ENCODE results near the gene RGS10.

Gene RGS10

DNA sequence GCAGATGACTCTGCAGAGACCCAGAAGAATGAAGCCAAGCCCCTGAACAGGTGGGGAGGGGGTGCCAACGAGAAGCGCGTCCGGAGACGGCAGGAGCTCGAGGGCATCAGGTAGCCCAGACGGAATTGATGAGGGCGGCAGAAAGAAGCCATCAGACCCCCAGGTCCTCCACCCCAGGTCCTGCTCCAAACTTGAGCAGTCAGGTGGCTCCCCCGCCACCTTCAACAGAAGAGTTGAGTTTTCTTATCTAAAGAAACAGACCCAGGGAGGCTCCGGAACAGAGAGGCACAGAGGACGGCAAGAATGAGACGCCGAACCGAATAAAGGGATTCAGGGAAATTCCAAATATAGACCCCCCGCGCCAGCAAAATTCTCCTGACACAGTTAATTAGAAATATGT is 22.2 kb downstream of the RGS10 start:
- no peak overlapping the region for H3K4me3 ChIP-seq (ENCODE audit: low read depth, low read length)

DNA sequence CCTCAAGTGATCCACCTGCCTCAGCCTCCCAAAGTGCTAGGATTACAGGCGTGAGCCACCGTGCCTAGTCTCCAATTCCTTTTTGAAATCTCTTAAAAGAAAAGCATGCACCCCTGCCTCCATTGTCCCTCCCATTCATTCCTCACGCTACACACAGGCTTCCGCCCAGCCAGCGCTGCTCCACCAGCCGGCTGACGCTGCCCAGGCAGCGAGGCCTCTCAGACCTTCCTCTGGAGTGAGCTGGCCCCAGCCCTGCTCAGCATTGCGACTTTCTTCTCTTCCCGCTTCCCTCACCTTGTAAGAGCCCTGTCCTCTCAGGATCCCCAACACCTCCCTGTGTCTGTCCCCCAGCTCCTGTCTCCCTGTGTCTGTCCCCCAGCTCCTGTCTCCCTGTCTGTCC is 23.6 kb downstream of the RGS10 start:
- H3K4me3 ChIP-seq (ENCODE audit: low read depth, low read length): no peak overlapping the region

DNA sequence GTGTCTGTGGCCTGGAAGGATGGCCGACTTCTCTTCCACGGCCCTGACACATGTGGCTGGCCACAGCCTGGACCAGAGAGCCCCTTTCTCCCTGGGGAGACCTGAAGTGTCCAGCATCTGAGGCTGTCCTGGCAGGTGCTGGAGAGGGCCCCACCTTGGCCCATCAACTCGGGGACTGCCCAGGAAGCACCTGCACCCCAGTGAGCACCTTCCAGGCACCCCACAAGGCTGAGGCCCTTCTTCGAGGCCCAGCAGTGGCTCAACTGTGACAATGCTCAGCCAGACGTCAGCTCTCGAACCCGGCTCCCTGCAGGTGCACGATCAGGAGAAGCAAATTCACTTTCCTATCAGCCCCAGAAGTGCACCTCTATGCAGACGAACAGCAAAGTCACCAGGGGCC is 24.3 kb downstream of the RGS10 start:
- H3K4me3 ChIP-seq (ENCODE audit: low read depth, low read length): no peak overlapping the region

DNA sequence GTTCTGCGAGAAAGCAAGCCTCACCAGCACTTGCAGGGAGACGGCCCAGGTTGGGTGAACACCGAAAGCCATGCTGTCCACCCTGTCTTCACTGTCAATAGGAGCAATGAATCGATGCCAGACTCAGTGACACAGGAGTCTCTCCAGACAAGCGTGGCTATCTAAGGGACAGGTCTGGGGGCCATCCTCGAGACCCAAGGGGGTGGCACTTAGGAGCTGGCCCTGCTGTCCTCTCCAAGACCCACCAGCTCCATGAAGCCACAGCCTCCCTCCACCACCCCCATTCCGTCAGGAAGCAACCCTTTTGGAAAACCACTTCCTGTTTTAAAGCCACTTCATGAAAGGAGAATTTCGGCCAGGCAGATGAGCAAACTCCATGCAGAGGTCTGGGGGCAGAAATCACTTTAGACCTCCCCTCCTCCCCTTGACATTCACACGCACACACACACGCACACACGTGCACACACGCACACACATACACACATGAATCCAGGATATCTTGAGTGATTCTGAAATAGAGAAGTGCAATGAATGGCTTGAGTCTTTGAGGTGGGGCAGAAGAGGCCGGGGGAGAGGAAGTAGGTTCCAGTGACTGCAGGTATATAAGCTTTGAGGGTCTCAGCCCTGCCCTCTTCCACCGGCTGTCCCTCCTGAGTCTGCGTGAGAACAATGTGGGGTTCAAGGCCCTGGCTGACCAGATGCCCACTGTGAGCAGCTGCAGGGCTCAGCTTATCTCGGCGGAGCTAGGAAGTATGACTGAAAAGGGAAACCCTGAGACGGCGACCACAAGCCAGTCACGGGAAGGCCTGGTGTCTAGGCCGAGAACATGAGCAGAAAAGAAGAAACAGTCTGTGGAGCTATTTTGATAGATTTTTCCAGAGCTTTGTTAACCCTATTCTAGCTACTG is 25.0 kb downstream of the RGS10 start:
- H3K4me3 ChIP-seq (ENCODE audit: low read depth, low read length): no peak overlapping the region

DNA sequence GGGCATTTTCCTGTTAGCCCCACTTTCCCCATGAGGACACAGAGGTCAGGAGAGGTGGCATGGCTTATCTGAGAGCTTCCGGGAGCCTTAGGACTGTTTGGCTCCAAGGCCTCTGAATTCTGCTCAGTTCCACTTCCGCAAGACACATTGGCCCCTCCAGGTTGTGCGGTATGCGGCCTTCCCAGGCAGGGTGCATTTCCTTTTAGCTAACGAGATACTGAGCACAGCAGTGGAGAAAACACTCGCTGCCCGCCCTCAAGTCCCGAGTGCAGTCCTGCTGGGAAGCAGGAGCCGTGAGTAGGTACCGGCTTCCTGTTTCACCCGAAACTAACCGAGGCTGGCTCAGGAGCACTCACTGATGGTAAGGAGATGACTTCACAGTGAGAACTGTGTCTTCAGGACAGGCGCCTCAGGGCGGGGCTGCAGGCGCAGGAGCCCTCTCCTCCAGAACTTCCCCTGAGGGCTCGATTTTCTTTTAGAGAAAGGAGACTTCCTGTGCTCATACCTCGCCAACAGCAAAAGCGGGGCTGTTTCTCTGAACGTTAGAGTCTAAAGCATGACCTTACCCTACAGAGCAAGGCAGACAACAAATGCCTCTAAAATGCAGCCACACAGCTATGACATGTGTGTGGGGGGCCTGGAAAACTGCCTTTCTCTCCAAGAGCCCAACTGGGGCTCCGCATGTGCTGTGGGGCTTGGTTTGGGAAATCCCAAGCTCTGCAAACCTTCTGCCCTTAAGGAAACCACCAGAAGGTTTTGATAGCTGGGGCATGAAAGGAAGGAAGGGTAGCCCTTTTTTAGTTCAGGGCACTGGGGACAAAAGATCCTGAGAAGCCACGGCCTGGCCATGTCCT is 25.9 kb downstream of the RGS10 start:
- H3K4me3 ChIP-seq (ENCODE audit: low read depth, low read length): no peak overlapping the region

DNA sequence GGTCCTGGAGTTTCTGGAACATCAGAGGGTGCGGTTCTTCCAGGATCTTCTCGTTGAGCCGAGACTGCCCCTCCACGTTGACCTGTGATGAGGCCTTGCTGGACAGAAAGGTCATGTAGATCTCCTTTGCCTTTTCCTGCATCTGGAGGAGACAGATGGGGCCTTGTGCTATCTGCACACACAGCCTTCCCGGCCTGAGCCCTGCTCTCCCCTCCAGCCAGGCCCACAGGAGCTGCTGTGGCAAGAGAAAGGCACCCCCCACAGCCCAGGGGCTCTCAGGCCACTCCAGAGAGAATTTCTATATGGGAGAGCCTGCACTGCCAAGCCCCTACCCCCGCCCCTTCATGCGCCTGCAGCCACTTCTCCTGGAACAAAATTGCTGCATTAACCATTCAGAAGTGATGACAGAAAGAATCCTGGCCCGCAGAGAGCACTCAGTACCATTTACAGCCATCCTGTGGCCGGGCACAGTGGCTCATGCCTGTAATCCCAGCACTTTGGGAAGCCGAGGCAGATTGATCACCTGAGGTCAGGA is 26.9 kb downstream of the RGS10 start:
- no peak overlapping the region for H3K4me3 ChIP-seq (ENCODE audit: low read depth, low read length)

DNA sequence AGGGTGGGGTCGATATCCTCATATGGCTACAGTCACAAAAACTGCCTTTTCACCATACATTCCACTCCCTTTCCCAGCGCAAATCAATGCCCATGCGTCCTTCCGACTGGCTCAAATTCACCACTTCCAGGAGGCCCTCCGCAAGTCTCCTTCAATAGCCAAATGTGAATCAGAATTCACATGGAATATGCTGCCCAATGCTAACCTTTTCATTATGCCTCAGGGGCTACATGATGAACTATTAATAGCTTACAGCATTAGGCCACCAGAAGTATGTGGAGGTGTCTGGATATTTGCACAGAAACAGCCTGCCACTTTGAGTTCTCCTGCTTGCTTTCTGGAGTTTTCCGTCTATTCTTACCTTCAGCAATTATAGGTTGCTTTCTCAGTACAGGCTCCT is 27.7 kb downstream of the RGS10 start:
- no peak overlapping the region for H3K4me3 ChIP-seq (ENCODE audit: low read depth, low read length)

DNA sequence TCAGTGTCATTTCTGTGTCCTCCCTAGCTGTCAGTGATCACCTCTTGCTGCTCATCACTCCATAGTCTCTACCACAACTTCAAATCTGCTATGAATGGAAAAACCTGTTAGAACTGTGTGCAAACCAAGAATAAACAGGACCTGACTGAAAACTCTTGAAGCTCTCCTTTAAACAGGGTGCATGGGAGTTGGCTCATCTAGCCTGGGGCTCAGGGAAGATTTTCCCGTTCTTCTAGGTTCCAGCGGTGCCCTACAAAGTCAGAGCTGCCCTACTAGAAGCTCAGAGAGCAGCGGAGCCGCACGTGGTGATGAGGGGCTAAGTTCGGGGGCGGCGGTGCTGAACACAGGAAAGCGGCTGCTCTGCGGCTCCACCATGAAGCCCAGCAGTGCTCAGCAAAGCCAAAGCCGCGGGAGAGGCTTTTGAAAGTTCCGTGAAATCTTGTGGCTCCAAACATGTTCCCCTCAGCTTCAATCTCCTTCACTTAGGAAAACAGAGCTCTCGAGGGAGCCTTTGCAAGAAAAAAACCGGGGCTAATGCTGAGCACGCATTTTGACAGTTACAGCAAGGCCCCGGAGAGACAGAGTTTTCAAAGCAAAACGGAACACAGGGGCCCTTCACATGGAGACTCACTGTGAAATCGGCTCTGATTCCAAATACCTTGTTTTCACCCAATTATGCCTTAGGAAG is 30.5 kb downstream of the RGS10 start:
- no peak overlapping the region for H3K4me3 ChIP-seq (ENCODE audit: low read depth, low read length)

DNA sequence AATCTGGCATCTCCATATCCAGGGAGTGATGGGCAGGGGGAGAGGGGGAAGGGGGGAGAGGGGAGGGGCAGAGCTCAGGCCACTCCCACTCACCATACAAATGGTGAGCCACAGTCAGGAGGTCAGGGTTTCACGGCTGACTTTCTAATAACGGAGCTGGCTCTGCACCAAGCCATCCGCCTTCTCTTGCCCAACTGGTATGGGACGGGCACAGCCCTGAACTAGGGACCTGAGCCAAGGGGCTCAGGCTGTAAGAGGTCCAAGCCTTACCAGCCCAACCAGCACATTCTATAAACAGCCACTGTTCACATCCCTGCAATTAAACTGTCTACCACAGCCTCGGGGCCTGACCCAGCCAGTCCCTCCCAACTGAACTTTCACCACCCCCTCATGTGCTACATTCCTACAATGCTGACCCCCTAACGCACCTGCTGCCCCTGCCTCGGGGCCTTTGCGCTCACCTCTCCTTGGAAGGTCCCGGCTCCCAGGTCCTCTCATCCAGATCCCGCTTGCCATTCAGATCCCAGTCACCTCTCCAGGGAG is 32.5 kb downstream of the RGS10 start:
- no peak overlapping the region for H3K4me3 ChIP-seq (ENCODE audit: low read depth, low read length)

DNA sequence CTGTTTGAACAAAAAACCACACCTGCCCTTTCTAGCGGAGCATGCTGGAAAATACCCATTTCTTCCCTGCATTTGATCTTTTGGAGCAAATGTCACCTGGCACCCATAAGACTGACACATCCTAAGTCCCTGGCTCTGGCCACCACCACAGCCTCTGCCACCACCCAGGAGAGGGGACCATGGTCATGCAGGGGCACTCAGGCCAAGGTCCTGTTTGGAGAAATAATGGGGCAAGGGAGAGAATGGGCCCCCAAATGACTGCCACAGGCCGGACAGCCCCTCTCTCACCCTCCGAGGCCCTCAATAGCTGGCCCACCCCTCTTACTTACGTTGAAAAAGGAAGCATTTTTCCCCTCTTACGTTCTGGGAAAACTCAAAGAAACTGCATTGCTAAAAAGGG is 35.4 kb downstream of the RGS10 start:
- H3K4me3 ChIP-seq (ENCODE audit: low read depth, low read length): no peak overlapping the region

DNA sequence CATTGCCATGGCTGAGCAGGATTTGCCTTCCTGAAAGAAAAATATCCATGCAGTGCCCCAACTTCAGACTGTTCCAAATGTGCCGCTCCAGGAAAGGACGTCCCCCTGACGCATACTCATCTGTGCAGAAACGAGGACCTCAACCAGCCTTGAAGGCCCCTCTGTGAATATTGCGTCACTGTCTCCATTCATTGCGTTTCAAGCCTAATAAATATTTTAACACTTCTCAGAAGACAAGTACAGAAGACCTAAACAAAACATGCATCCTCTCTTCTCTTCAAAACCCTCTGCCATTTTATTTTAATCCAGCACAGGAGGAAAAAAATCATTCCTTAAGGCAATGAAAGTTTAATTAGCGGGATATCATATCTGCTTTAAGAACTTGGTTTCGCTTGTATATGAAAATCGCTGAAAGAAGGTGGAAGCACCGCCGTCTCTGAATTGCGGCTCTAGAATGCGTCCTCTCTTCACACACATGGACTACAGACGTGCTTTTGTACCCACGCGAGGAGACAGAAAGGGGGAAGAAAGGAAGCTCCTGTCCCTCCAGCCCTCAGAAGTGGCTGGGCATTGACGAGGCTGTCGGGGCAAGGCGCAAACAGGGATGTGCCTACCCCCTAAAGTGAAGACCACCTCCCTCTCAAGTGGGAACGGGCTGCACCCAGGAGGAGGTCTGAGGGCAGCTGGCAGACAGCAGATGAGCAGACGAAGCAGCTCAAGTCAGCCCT is 36.8 kb downstream of the RGS10 start:
- no peak overlapping the region for H3K4me3 ChIP-seq (ENCODE audit: low read depth, low read length)

DNA sequence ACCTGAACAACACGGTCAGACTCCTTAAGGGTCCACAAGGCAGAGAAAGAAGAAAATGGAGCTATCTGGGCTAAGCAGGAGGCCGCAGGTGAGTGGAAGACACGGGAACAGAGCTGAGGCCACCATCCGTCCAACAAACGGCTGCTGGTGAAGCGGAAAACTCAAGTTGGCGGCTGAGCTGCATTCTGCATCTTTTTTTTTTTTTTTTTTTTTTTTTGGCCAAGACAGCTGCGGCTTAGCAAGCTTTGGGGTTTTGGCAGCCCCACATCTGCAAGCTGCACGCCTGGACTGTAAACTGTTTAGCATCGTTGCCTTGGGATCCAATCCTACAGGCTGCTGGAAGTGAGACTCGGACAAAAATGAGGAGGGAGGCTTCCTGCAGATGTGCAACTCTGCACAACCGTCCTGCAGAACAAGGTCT is 37.4 kb downstream of the RGS10 start:
- H3K4me3 ChIP-seq (ENCODE audit: low read depth, low read length): no peak overlapping the region

DNA sequence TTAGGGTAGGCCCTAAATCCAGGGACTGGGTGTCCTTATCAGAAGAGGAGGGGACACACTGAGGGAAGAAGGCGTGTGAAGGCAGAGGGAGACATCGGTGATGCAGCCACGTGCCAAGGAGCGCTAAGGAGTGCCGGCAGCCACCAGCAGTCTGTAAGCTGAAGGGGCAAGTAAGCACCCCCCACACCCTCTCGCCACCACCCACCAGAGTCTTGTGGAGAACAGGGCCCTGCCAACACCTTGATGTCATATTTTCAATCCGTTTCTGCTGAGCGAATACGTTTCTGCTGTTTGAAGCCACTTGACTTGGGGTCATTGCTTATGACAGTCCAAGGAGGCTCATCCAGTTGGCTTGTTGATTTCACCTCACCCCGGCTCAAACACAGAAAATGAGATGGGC is 37.9 kb downstream of the RGS10 start:
- no peak overlapping the region for H3K4me3 ChIP-seq (ENCODE audit: low read depth, low read length)

DNA sequence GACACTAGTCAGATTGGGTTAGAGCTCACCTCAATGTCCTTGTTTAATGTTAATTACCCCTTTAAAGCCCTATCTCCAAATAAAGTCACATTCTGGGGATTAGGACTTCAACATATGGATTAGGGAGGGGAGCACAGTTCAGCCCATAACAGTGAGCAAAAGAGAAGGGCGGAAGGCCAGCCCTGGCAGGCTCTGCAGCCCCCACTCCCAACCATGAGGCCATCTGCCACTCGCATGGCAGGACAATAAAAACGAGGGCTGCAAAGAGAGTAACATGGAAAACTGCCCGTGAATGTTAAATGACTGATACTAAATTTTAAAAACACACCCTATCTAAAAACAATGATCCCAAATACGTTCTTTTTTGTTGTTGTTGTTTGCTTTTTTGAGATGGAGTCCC is 38.7 kb downstream of the RGS10 start:
- H3K4me3 ChIP-seq (ENCODE audit: low read depth, low read length): no peak overlapping the region

DNA sequence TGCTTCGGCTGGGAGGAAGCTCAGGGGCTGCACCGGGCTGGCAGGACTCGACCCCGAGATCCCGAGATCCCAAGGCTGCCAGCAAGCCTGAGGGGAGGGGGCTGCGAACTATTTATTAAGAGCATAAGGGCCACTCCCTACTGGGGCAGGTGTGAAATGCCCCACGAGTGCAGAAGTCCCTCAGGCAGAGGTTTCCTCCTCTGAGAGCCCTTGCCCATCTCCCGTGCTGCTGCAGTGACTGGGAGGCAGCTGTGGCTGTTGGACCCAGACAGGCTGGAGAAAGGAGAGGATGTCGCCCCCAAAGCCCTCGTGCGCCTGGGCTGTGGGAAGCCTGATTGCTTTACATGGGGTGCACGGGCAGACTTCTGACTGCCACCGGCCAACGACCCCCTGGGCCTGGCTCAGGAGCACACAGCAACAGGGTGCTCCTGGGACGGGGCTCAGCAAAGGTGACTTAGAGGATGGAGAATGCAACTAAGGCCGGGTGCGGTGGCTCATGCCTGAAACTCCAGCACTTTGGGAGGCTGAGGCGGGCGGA is 39.8 kb downstream of the RGS10 start:
- H3K4me3 ChIP-seq (ENCODE audit: low read depth, low read length): no peak overlapping the region

DNA sequence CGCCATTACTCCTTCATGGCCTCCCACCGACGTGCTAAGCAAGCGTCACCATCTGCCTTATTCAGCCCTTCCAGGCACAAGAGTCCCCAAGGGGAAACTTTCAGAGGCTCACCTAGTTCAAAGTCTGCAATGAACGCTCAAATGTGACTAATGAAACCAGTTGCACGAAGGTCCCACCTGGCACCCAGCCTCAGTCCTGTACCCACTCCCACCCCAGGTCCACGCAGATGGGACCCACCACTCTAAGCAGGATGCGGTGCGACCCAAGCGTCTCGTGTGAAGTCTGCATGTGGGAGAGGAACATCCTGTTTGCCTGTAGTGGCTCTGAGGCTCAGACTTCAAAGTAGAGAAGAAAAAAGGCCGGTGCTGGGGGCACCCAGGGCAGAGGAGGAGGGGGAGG is 40.3 kb downstream of the RGS10 start:
- no peak overlapping the region for H3K4me3 ChIP-seq (ENCODE audit: low read depth, low read length)

DNA sequence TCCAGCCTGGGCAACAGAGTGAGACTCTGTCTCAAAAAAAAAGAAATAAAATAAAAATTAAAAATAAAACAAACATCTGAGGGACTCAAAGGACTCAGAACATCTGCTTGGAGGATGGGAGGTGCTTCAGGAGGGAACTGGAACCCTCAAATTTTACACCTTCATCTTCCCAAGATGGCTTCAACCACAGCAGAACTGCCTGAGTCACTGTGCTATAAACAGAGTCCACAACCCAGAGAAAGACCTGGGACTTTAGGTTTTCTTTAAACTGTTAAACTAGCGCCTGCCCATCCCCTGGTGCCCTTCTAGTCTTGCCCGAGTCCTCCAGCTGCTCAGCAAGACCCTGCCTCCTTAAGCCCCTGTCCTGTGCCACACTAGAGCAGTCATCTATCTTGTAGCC is 40.8 kb downstream of the RGS10 start:
- no peak overlapping the region for H3K4me3 ChIP-seq (ENCODE audit: low read depth, low read length)

DNA sequence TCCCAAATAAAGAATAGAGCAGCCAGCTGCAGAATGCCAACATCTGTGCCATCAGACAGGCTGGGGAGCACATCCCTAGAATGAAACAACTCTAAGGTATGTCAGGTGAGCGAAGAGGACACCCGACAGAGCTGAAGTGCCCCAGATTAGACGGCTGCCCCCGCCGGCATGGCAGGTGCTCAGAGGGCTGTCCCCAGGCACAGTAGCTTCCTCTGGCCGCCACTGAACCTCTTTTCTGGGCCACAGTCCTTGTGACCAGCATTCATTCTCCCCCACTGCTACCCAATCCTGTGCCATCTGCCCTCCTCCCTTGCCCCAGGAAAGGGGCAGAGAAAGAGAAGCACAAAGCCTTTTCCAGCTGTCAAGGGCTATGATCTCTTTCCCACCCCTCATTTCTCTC is 41.7 kb downstream of the RGS10 start:
- H3K4me3 ChIP-seq (ENCODE audit: low read depth, low read length): no peak overlapping the region

DNA sequence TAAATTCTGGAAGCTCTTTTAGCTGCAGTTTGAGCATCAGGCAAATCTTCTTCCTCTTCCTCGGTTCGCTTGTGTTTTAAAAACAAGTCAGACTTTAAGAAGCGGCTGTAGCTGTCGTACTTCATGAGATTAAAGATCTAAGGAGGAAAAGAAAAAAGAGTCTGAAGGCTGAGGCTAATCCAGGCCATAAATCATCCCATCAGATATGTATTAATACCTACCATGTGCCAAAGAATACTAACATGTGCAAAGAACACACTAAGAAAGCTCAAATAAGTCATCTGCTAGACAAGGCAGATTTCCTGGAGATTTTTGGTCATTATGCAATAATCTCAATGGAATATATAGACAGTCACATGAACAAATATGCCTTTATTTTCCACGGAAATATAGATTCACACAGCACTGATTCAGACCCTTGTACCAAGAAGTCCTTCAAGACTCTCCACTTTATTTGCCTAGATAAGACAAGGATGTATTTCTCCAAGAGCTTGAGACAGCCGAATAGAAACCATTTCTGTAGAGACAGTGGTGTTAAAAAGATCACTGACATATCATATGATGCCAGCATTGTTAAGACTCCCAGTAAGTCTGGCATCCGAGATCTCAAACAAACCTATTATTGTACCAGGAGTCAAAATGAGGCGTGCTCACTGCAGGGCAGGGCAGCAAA is 42.3 kb downstream of the RGS10 start:
- no peak overlapping the region for H3K4me3 ChIP-seq (ENCODE audit: low read depth, low read length)

DNA sequence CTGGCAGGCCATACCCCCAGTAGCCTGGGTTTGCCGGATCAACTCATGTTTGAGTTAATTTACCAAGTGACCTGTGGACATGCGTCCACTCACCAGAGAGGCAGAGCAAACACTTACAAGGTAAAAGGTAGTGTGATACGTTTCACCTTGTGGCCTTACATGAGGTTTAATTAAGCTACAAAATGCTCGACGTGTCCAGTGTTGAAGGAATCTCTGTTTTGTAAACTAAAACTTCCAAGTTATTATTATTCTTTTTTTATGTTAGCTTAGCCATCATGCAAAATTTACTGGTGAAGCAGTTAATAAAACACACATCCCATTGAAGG is 42.9 kb downstream of the RGS10 start:
- no peak overlapping the region for H3K4me3 ChIP-seq (ENCODE audit: low read depth, low read length)
